ENCODE data around the gene UGT3A1. TPM values are rescaled to one million over a fixed set of nuclear protein-coding genes. Genes with fewer than 3 reads are reported as not detected.

Gene UGT3A1
- total and polyA plus RNA-seq, 10 of the 15 experiments (the other 5 are each of a cell fraction or from before 2014, with no cell fraction given) = not detected

DNA sequence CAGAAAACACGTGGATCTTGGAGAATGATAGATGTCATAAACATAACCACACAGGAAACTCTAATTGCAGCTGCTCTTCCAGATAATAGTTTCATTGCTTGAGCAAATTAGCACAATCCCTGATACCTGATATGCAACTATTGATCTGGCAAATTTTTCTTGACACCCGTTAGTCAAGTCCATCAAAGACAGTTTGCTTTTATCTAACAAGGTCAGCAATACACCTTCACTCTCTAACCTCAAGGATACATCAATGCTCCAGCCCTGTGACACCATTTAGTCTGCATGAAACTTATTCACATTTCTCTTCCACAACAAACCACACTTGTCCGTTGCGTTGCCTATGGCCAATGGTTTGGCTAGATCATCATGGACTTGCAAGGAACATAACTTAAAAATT is 16.6 kb downstream of the UGT3A1 start:
- WGBS (ENCODE audit: insufficient coverage, insufficient replicate concordance, low lambda C conversion rate, missing lambda C conversion rate) = 18% methylated on average over 4 of the region's 4 CpGs
- no peaks in the 10 kb centered on the region for H3K36me3 ChIP-seq (ENCODE audit: control insufficient read depth in 2 of 2, insufficient read depth in 2 of 2, low read length in 1 of 2)
- H3K4me3 ChIP-seq = no peak overlapping the region
- CTCF ChIA-PET = no interaction called here
- no peaks in the 10 kb centered on the region for H3K4me1 ChIP-seq (ENCODE audit: control insufficient read depth, insufficient read depth, low read length)
- no peak overlapping the region for H3K4me2 ChIP-seq (ENCODE audit: control insufficient read depth, insufficient read depth)
- intact Hi-C loops (cut with micrococcal nuclease; ENCODE audit: unreplicated experiment) (no loop called here), in situ Hi-C loops (cut with MboI) (no loop called here)
- DNase-seq (ENCODE audit: low read depth, low spot score) = no peak
- BruUV-seq (replicated peaks) = no TSS peak
- no peak overlapping the region for H3K9ac ChIP-seq (ENCODE audit: control insufficient read depth, insufficient read depth, low read length)
- no peak for FAIRE-seq
- TF ChIP-seq SRF (IDR thresholded peaks at IDR 0.05; ENCODE audit: low read depth in 2 of 2, low read length in 2 of 2) (no peak), BRCA1 (IDR thresholded peaks at IDR 0.05; ENCODE audit: low read depth, low read length) (no peak), MYC (IDR thresholded peaks at IDR 0.05; ENCODE audit: insufficient read depth, insufficient read length, insufficient replicate concordance, low read length, severe bottlenecking) (no peak), MYB (IDR thresholded peaks at IDR 0.05; ENCODE audit: borderline replicate concordance, low read depth, low read length) (no peak), HDGF (IDR thresholded peaks at IDR 0.05) (no peak), RAD21 (IDR thresholded peaks at IDR 0.05; ENCODE audit: insufficient read depth, low read depth, low read length) (no peak), SMAD1 (IDR thresholded peaks at IDR 0.05; ENCODE audit: low read depth, partially characterized antibody) (no peak), FOXM1 (IDR thresholded peaks at IDR 0.05; ENCODE audit: low read depth, low read length) (no peak), ZNF592 (IDR thresholded peaks at IDR 0.05) (no peak)
- TF ChIP-seq, protein P1, sequence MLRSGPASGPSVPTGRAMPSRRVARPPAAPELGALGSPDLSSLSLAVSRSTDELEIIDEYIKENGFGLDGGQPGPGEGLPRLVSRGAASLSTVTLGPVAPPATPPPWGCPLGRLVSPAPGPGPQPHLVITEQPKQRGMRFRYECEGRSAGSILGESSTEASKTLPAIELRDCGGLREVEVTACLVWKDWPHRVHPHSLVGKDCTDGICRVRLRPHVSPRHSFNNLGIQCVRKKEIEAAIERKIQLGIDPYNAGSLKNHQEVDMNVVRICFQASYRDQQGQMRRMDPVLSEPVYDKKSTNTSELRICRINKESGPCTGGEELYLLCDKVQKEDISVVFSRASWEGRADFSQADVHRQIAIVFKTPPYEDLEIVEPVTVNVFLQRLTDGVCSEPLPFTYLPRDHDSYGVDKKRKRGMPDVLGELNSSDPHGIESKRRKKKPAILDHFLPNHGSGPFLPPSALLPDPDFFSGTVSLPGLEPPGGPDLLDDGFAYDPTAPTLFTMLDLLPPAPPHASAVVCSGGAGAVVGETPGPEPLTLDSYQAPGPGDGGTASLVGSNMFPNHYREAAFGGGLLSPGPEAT (IDR thresholded peaks at IDR 0.05; ENCODE audit: low read depth) = no peak
- no peak for ATAC-seq
- no peaks in the 10 kb centered on the region for H3K9me3 ChIP-seq (replicated peaks; ENCODE audit: control insufficient read depth, insufficient read depth, low read length)
- SMC1A ChIA-PET (ENCODE audit: uncharacterized antibody, unreplicated experiment) = no interaction called here
- no peak overlapping the region for H3K27ac ChIP-seq (ENCODE audit: control insufficient read depth, insufficient read depth)
- H2AFZ ChIP-seq (ENCODE audit: control insufficient read depth, low read depth, low read length) = no peak overlapping the region
- POLR2A ChIA-PET = no interaction called here
- no peaks in the 10 kb centered on the region for H4K20me1 ChIP-seq (ENCODE audit: control insufficient read depth, insufficient read depth)
- RAD21 ChIA-PET (ENCODE audit: unreplicated experiment) = no interaction called here
- no peaks in the 10 kb centered on the region for H3K79me2 ChIP-seq (ENCODE audit: control insufficient read depth, insufficient read depth, low read length)
- no peaks in the 10 kb centered on the region for H3K27me3 ChIP-seq (replicated peaks in 1 of 2; ENCODE audit: control insufficient read depth in 2 of 2, insufficient read depth in 2 of 2, low read length in 1 of 2)
